K562 (cell line): ENCODE measurements around the gene ATP2B1. TPM values are rescaled to one million over a fixed set of nuclear protein-coding genes. Genes with fewer than 3 reads are reported as not detected.
A peak's percentile ranks its signal among the peaks of the same experiment; 100 is the strongest.

Source experiments
- DACH1 ChIP-seq: fragments of 450-650 bp; IDR thresholded peaks from 2 replicates; pipeline ENCODE4 v1.6.1; 2018; ENCODE audit not compliant: partially characterized antibody
- DDX20 ChIP-seq: fragments of 450-650 bp; IDR thresholded peaks from 2 replicates; pipeline ENCODE4 v1.6.1; 2016; ENCODE audit warnings: missing genetic modification characterization, low read depth, mild to moderate bottlenecking, missing compliant biosample characterization, moderate library complexity
- GATA2 ChIP-seq: sonication (generic); formaldehyde crosslinking; IDR thresholded peaks from 2 replicates; pipeline ENCODE4 v1.4.0; 2020; ENCODE audit warnings: mild to moderate bottlenecking, missing genetic modification reagents
- GATAD2B ChIP-seq: fragments of 450-650 bp; IDR thresholded peaks from 2 replicates; pipeline ENCODE4 v1.6.1; 2017; ENCODE audit warnings: mild to moderate bottlenecking, borderline replicate concordance
- HDAC1 ChIP-seq, 2 experiments: fragments of 450-650 bp; IDR thresholded peaks; 2 replicates each; pipeline ENCODE4 v1.6.1; 2016 to 2017; ENCODE audit warnings: inconsistent platforms in 1 of 2, mild to moderate bottlenecking in 1 of 2, moderate library complexity in 1 of 2
- HDGF ChIP-seq: fragments of 450-650 bp; IDR thresholded peaks from 2 replicates; pipeline ENCODE4 v1.6.1; 2016
- HMG20B ChIP-seq: fragments of 250-450 bp; sonication (Bioruptor Pico); IDR thresholded peaks from 2 replicates; pipeline ENCODE4 v1.5.0; 2021; ENCODE audit warnings: mild to moderate bottlenecking
- HNRNPUL1 ChIP-seq: fragments of 200-400 bp; formaldehyde crosslinking; IDR thresholded peaks from 2 replicates; pipeline ENCODE4 v1.6.1; 2017; ENCODE audit warnings: low read length
- POLR2AphosphoS2 ChIP-seq: IDR thresholded peaks from 2 replicates; pipeline ENCODE4 v1.6.1; 2012; ENCODE audit warnings: low read length, improper control_type of control experiment
- PTBP1 ChIP-seq: fragments of 200-400 bp; formaldehyde crosslinking; IDR thresholded peaks from 2 replicates; pipeline ENCODE4 v1.6.1; 2017; ENCODE audit warnings: low read depth, low read length
- SLC30A9 ChIP-seq: fragments of 250-450 bp; sonication (Bioruptor Pico); IDR thresholded peaks from 2 replicates; pipeline ENCODE4 v1.8.0; 2022; ENCODE audit warnings: mild to moderate bottlenecking, moderate library complexity
- ZKSCAN1 ChIP-seq: fragments of 150-350 bp; IDR thresholded peaks from 2 replicates; pipeline ENCODE4 v1.6.1; 2016; ENCODE audit warnings: low read depth, low read length
- ZNF12 ChIP-seq: sonication (generic); formaldehyde crosslinking; IDR thresholded peaks from 2 replicates; pipeline ENCODE4 v1.4.0; 2020; ENCODE audit warnings: mild to moderate bottlenecking, missing genetic modification reagents
- ZNF644 ChIP-seq: fragments of 200-800 bp; sonication (Bioruptor generic); IDR thresholded peaks from 2 replicates; pipeline ENCODE4 v1.6.1; 2016; ENCODE audit warnings: low read depth, missing genetic modification characterization, missing compliant biosample characterization
- polyA plus RNA-seq, 8 experiments: library from polyadenylated mRNA; depleted of rRNA in 4 of 8; stranded (reverse) in 5 of 8; unstranded in 3 of 8; fragments of >200 nt; fragmentation: Nextera tagmentation in 2 of 8; fragmentation: Illumina TruSeq in 1 of 8; extraction: Ambion mirVana in 2 of 8; extraction: Trizol in 1 of 8; gene quantifications; 2 replicates each; pipeline versions ENCODE4 v1.2.1 to v1.2.3, GENCODE V29; 2011 to 2014; ENCODE audit warnings: inconsistent platforms in 1 of 8, missing spikeins in 1 of 8
- total RNA-seq, 7 experiments: library from RNA; depleted of rRNA in 6 of 7; stranded (reverse); fragments of >200 nt in 6 of 7; fragmentation: Illumina TruSeq in 2 of 7; extraction: Trizol in 2 of 7; gene quantifications; 2 replicates each; pipeline versions ENCODE4 v1.2.1 to v1.2.3, GENCODE V29; 2011 to 2021; ENCODE audit warnings: low replicate concordance in 1 of 7
- TF ChIP-seq, protein P1 (sequence below), 2 experiments: fragments of 450-650 bp; IDR thresholded peaks; 2 replicates each; pipeline ENCODE4 v1.6.1; 2016
- TF ChIP-seq, protein P2 (sequence below): sonication (generic); formaldehyde crosslinking; IDR thresholded peaks from 2 replicates; pipeline ENCODE4 v1.8.1; 2023; ENCODE audit warnings: mild to moderate bottlenecking, missing genetic modification reagents
- TF ChIP-seq, protein P3 (sequence below): IDR thresholded peaks from 3 replicates; pipeline ENCODE4 v1.6.1; 2011; ENCODE audit warnings: borderline replicate concordance, mild to moderate bottlenecking, moderate library complexity; ENCODE audit not compliant: insufficient read length; ENCODE audit errors: extremely low read depth
- TF ChIP-seq, protein P4 (sequence below): fragments of 250-450 bp; sonication (Bioruptor Pico); IDR thresholded peaks from 2 replicates; pipeline ENCODE4 v1.5.0; 2021; ENCODE audit warnings: mild to moderate bottlenecking, borderline replicate concordance
- TF ChIP-seq, protein P5 (sequence below), 2 experiments: fragments of 450-650 bp in 1 of 2; sonication (generic) in 1 of 2; formaldehyde crosslinking; conservative IDR thresholded peaks; 2 replicates each; pipeline versions ENCODE4 v1.4.0 to v1.8.1; 2020 to 2022; ENCODE audit warnings: mild to moderate bottlenecking in 1 of 2, missing genetic modification reagents in 1 of 2

ATP2B1 gene
- total and polyA plus RNA-seq, 9 of the 15 experiments (the other 6 are each of a cell fraction or from before 2014, with no cell fraction given), result 8.6 to 39.0 (median 27.8) TPM

GRCh38 chr12:89663577-89664357 is 44.9 kb downstream of the ATP2B1 start (continued):
- TF ChIP-seq, protein P1, sequence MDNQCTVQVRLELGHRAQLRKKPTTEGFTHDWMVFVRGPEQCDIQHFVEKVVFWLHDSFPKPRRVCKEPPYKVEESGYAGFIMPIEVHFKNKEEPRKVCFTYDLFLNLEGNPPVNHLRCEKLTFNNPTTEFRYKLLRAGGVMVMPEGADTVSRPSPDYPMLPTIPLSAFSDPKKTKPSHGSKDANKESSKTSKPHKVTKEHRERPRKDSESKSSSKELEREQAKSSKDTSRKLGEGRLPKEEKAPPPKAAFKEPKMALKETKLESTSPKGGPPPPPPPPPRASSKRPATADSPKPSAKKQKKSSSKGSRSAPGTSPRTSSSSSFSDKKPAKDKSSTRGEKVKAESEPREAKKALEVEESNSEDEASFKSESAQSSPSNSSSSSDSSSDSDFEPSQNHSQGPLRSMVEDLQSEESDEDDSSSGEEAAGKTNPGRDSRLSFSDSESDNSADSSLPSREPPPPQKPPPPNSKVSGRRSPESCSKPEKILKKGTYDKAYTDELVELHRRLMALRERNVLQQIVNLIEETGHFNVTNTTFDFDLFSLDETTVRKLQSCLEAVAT (IDR thresholded peaks at IDR 0.05), result 0 out of 4 replicates have a peak, but pooled peaks have one; percentile 37 to 48
- TF ChIP-seq HDAC1 (IDR thresholded peaks at IDR 0.05) (peak in 1 of 2 experiments; percentile 77; a peak in 2 of 4 replicates), HNRNPUL1 (no peak), GATAD2B (no peak), PTBP1 (no peak), GATA2 (CRISPR knock-in tag) (no peak), ZNF12 (CRISPR knock-in tag) (no peak), SLC30A9 (CRISPR knock-in tag) (no peak), DACH1 (peak; percentile 37), DDX20 (tag) (no peak), HMG20B (CRISPR knock-in tag) (no peak), ZKSCAN1 (no peak), HDGF (0 out of 2 replicates have a peak, but pooled peaks have one; percentile 48), POLR2AphosphoS2 (no peak), ZNF644 (tag) (no peak)
- TF ChIP-seq, protein P2, sequence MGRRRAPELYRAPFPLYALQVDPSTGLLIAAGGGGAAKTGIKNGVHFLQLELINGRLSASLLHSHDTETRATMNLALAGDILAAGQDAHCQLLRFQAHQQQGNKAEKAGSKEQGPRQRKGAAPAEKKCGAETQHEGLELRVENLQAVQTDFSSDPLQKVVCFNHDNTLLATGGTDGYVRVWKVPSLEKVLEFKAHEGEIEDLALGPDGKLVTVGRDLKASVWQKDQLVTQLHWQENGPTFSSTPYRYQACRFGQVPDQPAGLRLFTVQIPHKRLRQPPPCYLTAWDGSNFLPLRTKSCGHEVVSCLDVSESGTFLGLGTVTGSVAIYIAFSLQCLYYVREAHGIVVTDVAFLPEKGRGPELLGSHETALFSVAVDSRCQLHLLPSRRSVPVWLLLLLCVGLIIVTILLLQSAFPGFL, result no peak
- TF ChIP-seq, protein P3, sequence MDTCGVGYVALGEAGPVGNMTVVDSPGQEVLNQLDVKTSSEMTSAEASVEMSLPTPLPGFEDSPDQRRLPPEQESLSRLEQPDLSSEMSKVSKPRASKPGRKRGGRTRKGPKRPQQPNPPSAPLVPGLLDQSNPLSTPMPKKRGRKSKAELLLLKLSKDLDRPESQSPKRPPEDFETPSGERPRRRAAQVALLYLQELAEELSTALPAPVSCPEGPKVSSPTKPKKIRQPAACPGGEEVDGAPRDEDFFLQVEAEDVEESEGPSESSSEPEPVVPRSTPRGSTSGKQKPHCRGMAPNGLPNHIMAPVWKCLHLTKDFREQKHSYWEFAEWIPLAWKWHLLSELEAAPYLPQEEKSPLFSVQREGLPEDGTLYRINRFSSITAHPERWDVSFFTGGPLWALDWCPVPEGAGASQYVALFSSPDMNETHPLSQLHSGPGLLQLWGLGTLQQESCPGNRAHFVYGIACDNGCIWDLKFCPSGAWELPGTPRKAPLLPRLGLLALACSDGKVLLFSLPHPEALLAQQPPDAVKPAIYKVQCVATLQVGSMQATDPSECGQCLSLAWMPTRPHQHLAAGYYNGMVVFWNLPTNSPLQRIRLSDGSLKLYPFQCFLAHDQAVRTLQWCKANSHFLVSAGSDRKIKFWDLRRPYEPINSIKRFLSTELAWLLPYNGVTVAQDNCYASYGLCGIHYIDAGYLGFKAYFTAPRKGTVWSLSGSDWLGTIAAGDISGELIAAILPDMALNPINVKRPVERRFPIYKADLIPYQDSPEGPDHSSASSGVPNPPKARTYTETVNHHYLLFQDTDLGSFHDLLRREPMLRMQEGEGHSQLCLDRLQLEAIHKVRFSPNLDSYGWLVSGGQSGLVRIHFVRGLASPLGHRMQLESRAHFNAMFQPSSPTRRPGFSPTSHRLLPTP, result no peak
- TF ChIP-seq, protein P4, sequence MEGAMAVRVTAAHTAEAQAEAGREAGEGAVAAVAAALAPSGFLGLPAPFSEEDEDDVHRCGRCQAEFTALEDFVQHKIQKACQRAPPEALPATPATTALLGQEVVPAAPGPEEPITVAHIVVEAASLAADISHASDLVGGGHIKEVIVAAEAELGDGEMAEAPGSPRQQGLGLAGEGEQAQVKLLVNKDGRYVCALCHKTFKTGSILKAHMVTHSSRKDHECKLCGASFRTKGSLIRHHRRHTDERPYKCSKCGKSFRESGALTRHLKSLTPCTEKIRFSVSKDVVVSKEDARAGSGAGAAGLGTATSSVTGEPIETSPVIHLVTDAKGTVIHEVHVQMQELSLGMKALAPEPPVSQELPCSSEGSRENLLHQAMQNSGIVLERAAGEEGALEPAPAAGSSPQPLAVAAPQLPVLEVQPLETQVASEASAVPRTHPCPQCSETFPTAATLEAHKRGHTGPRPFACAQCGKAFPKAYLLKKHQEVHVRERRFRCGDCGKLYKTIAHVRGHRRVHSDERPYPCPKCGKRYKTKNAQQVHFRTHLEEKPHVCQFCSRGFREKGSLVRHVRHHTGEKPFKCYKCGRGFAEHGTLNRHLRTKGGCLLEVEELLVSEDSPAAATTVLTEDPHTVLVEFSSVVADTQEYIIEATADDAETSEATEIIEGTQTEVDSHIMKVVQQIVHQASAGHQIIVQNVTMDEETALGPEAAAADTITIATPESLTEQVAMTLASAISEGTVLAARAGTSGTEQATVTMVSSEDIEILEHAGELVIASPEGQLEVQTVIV (CRISPR knock-in tag), result no peak
- TF ChIP-seq, protein P5, sequence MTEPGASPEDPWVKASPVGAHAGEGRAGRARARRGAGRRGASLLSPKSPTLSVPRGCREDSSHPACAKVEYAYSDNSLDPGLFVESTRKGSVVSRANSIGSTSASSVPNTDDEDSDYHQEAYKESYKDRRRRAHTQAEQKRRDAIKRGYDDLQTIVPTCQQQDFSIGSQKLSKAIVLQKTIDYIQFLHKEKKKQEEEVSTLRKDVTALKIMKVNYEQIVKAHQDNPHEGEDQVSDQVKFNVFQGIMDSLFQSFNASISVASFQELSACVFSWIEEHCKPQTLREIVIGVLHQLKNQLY (CRISPR knock-in tag; conservative IDR thresholded peaks at IDR 0.05), result no peak
